Medulla oblongata (tissue), 1 donor: ENCODE results near the gene FSTL5.

Source experiments
- DNase-seq: peaks from one replicate; pipeline ENCODE4 v3.0.0-alpha.2; 2015; ENCODE audit errors: extremely low spot score

The FSTL5 gene

GRCh38 chr4:161936625-161937550, 226.9 kb downstream of the FSTL5 start:
- no peak for DNase-seq

DNA sequence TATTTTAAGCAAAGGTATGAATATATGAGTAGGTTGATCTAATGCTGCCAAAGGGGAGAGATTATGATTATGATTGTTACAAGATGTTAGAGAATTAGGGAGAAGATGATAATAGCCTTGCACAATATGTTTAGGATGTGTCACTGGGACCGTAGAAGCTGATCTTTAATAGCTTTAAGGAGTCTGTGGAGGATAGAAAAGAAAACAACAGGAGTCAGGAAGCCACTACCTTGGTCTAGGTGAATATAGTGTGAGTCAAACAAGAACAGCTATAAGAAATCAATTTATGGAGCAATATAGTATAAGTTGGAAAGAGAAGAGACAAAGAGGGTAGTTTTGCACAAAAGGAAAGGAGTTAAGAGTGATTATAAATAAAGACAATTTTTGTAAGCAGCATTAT, 232.7 kb downstream of the FSTL5 start:
- DNase-seq: no peak

DNA sequence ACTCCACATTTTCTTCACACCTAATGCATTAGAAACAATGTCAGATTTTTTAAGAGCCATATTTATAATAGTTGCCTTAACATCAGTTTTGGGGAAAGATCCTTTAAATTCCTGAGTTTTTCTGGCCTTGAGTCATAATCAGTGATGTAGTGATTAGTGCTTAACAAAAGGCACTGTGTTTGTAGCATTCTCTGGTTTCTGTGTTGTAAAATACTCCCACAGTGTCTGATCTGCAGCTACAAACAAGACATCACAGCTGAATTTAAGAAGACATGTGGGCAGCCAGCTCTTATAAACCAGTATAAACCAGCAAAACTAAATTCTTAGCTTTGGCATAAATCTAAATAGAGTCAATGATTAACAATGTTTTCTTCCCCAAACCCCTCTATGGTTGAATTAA, 233.8 kb downstream of the FSTL5 start:
- peak; percentile 74 for DNase-seq

DNA sequence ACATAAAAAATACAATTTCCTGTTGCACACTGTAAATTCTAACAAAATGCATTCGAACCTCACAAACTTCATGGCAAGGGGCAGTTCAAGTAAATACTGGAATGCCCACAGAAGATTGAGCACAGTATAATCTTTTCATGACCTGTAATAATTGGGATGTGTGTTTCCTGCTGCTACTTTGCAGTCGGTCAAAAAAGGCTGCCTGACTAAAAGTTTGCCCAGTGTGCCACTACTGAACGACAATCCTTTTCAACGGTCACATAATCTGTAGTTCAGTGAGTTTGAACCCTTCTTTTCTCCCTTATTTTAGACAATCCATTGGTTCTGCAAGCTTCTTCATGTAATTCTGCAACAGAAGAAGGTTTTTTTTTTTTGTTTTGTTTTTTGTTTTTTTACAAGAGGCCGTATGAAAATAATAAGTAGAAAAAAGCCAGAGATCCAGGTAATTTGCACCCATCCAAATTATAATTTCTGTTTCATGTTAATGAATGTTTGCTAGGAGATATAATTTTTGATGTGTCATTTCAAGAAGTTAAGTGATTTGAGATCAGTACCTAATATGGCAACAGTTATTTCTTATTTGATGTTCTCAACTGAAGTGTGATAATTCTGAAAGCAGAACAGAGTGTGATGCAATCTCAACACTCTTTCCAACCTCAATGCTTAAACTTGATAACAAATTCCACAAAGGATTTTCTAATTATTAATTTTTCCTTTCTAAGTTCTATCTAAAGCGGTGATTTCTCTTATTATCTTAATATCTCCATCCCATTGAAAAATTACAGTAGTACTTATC, 237.6 kb downstream of the FSTL5 start:
- DNase-seq: peak; percentile 34

GRCh38 chr4:161920304-161921052, 243.3 kb downstream of the FSTL5 start:
- DNase-seq: no peak

DNA sequence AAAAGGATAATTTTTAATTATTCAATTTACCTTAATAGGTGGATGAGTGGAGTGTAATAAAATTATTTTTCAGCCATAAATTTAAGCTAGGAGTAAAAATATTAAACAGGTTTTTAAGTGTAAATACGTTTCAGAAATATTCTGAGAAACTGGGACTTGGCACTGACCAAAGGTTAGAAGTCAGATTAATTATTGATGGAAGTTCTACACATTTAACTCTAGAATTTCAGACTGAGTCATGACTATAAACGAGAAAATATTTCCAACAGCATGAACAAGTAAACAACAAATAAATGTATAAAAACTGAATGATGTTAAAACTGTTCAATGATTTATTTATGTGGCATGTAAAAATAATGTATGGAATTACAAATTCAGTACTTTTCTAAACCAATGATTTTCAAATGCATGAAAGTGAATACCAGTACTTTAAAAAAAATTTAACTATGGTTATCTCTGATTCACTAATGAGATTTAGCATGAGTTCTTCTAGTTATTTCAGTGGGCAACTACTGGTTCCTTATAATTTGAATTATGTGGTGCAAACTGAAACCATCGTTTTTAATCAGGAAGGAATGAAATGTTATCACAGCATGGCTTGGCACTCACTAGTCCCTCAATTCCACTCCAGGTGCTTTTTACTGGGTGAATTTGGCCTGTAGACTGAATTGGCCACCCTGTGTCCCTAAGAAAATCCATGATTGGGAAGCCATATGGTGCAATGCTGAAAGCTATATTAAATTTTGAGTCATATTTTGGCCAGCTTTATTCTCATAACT, 244.2 kb downstream of the FSTL5 start:
- no peak for DNase-seq

DNA sequence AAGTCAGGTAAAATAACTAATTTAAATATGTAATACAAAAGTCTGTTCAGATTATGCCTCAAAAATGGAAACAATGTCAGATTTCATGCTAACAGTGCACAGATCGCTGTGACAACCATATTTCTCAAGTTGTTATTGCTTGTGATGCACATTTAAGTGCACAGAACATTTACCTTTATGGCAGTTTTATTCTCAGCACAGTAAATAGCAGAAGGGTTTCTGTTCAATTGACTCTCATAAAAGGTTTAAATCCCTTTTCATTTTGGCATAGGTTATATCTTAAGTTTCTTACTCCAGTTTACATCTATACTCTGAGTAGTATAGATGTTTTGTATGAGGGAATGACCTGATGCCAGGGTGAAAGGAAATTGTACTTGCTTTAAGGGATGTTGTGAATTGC, 247.8 kb downstream of the FSTL5 start:
- no peak for DNase-seq

GRCh38 chr4:161907590-161907955, 256.2 kb downstream of the FSTL5 start:
- DNase-seq: no peak

GRCh38 chr4:161906836-161907589, 256.8 kb downstream of the FSTL5 start:
- no peak for DNase-seq

GRCh38 chr4:161900110-161900509, 263.7 kb downstream of the FSTL5 start:
- DNase-seq: no peak

GRCh38 chr4:161894493-161895167, 269.2 kb downstream of the FSTL5 start:
- DNase-seq: no peak

GRCh38 chr4:161894014-161894413, 269.8 kb downstream of the FSTL5 start:
- no peak for DNase-seq

DNA sequence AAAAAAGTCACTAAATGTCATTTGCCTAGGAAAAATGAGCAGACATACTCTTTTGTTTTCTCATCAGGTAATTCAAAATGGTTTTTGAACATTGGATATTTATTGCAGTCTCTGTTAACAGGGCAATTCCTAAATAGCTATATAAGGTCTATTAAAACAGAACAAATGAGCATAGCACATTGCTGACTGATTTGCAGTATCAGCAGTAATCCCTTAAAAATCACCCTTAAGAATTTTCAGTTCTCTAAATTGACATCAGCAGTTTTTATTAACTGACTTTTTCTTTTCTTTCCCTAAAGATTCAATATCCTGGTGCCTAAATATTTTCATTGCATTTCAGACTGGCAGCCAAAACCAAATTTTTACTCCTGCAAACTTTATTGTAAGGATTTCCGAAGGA, 270.2 kb downstream of the FSTL5 start:
- no peak for DNase-seq

GRCh38 chr4:161892951-161893350, 270.8 kb downstream of the FSTL5 start:
- no peak for DNase-seq

DNA sequence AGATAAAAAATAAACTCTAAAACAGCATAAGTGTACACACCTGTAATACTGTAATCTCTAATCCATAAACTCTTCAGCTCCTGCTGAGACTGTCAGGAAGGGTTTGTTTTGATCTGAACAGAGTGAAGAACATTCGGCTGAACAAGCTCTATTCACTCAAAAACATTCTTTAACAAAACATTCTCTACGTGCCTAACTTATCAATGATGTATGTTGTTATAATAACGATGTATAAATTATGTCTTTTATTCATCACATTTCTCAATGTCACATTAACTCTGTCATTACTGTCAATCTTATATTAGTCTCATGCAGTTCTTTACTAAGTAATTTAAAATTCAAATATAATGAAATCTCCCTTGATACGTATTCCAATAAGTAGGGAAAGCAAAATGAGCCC, 280.6 kb downstream of the FSTL5 start:
- no peak for DNase-seq

- no peak for DNase-seq
Observed at GRCh38 chr4:161881370-161881769, 282.4 kb downstream of the FSTL5 start.

DNA sequence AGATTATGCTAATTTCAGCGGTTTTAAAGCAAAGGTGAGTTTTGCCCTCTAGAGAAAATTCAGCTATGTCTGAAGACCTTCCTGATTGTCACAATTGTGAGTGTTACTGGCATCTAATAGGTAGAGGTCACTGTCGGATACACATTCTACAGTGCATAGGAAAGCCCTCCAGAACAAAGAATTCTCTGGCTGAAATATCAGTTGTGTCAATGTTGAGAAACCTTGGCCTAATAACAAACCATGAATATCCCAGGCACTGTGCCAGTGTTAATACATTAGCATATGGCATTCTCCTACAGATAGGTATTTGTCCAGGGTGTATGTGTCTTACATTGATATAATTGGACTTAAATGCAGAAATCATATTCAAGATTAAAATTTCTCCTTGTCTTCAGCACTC, 294.3 kb downstream of the FSTL5 start:
- no peak for DNase-seq

DNA sequence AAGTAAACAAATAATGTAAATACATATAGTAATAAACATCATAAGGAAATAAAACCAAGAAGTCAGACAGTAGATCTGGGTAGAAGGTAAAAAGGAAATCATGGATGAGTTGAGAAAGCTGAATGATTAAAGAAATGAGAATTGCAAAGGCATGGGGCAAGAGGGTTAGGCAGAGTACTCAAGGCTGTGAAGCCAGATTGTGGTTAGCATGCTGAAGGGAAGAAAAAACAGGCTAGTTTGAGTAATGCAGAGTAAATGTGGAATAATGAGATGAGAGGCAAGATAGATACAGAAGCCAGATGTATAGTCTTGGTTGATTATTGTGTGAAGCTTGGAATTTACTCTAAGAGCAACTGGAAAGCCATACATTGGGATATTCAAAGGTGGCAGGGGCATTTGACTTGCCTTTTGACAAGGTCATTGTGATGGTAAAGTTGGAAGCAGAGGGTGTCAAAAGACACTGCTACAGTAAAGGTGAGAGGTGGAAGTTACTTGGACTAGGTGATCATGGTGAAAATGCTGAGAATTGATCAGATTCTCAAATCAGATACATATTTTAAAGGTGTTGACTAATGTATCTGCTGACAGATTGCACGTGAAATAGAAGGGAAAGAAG, 307.0 kb downstream of the FSTL5 start:
- DNase-seq: no peak

GRCh38 chr4:161850631-161851030, 313.2 kb downstream of the FSTL5 start:
- DNase-seq: no peak

- DNase-seq: no peak
Observed at GRCh38 chr4:161841759-161842158, 322.0 kb downstream of the FSTL5 start.
